Mucosa of stomach (tissue), 1 donor: ENCODE results near the gene CAAP1.

Experiments
- H3K27me3 ChIP-seq: one replicate; pipeline ENCODE4 v1.7.0; 2013; ENCODE audit warnings: mild to moderate bottlenecking, low read length; ENCODE audit not compliant: control insufficient read depth, insufficient read depth
- H3K36me3 ChIP-seq: one replicate; pipeline ENCODE4 v1.7.0; 2013; ENCODE audit warnings: low read length; ENCODE audit not compliant: control insufficient read depth, insufficient read depth
- H3K4me1 ChIP-seq: one replicate; pipeline ENCODE4 v1.7.0; 2013; ENCODE audit warnings: mild to moderate bottlenecking, low read length; ENCODE audit not compliant: control insufficient read depth, insufficient read depth
- H3K4me3 ChIP-seq: one replicate; pipeline ENCODE4 v1.7.0; 2013; ENCODE audit warnings: low read length
- H3K9ac ChIP-seq: one replicate; pipeline ENCODE4 v1.7.0; 2013; ENCODE audit warnings: mild to moderate bottlenecking, low read length, moderate library complexity
- H3K9me3 ChIP-seq: one replicate; pipeline ENCODE4 v1.7.0; 2013; ENCODE audit warnings: mild to moderate bottlenecking, low read length, moderate library complexity; ENCODE audit not compliant: control insufficient read depth
- donor health status: Pancreatic carcinoma.

The CAAP1 gene

DNA sequence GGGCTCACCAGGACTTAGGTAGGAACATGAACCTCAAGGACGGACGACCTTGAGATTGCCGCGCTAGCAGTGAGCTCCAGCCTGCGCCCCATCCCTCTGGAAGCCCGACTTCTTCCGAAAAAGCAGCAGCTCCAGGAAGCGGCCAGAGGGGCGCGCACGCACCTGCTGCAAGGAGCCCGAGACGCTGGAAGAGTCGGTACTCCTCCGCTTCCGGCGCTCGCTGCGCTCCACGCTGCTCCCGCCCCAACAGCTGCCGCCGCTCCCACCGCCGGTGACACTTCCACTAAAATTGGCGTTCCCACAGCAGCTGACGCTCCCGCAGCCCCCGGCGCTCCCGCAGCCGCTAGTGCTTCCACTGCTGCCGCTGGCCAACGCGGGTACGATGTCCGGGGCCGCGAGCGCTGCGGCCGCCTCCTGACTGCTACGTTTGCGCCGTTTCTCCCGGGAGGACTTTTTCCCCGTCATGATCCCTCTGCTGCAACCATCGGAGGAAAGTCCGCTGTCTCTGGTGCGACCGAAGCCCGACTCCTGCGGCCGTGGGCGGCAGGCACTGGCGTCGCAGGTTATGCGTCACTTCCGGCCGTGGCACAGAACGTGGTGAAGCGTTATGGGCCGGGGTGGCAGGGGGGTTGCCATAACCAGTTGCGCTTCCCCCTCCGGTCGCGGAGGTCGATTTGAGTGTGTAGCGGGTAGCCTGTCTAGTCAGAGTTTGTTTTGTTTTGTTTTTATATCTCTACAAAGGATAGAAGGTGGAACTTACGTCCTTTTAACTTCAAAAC, at the start of gene CAAP1:
TSS of gene CAAP1 (minus strand) at position 552 of the 779 bp plus-strand sequence. CDS start at position 465, 87 bp downstream.
- no peaks in the 10 kb centered on the region for H3K9me3 ChIP-seq
- H3K9ac ChIP-seq: peak within 1 kb of the TSS; percentile 98
- H3K4me3 ChIP-seq: peak within 1 kb of the TSS; percentile 100
- H3K36me3 ChIP-seq: no peaks in the 10 kb centered on the region
- no peaks in the 10 kb centered on the region for H3K27me3 ChIP-seq
- H3K4me1 ChIP-seq: no peaks in the 10 kb centered on the region

- H3K9ac ChIP-seq: no peak overlapping the region
- no peaks in the 10 kb centered on the region for H3K9me3 ChIP-seq
- no peaks in the 10 kb centered on the region for H3K4me1 ChIP-seq
Measured at GRCh38 chr9:26940779-26941178, 48.2 kb upstream of the CAAP1 start.

GRCh38 chr9:26939955-26940711, 47.5 kb upstream of the CAAP1 start:
- Histone ChIP-seq H3K27me3 (no peaks in the 10 kb centered on the region), H3K4me1 (no peaks in the 10 kb centered on the region)

More at GRCh38 chr9:26940779-26941178, 48.2 kb upstream of the CAAP1 start:
- Histone ChIP-seq H3K36me3 (no peaks in the 10 kb centered on the region), H3K4me3 (no peak overlapping the region), H3K27me3 (no peaks in the 10 kb centered on the region)

GRCh38 chr9:26937816-26938371, 45.3 kb upstream of the CAAP1 start:
- no peaks in the 10 kb centered on the region for H3K9me3 ChIP-seq
- H3K9ac ChIP-seq: no peak overlapping the region
- H3K4me1 ChIP-seq: no peaks in the 10 kb centered on the region
- H3K27me3 ChIP-seq: no peaks in the 10 kb centered on the region
- H3K36me3 ChIP-seq: no peaks in the 10 kb centered on the region
- no peak overlapping the region for H3K4me3 ChIP-seq

More at GRCh38 chr9:26939955-26940711, 47.5 kb upstream of the CAAP1 start:
- Histone ChIP-seq H3K9me3 (no peaks in the 10 kb centered on the region), H3K9ac (no peak overlapping the region), H3K4me3 (no peak overlapping the region), H3K36me3 (no peaks in the 10 kb centered on the region)

DNA sequence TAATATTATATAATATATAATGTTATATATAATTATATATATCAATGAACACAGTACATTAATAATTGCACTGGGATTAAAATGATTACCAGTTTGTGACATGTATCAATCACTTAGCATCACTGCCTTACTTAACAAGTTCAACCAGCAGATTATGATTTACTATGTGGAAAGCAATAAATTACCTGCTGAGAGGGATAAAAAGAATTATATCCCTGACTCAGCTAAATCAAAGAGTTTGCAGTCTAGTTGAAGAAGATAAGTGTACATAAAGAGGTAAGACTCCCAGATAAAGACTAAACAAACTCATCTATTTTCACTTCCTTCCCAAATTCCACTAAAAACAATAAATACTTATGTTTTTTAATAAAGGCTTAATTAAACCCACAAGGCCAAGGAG, 43.2 kb upstream of the CAAP1 start:
- Histone ChIP-seq H3K36me3 (no peaks in the 10 kb centered on the region), H3K4me3 (no peak overlapping the region), H3K4me1 (no peaks in the 10 kb centered on the region), H3K9me3 (no peaks in the 10 kb centered on the region), H3K9ac (no peak overlapping the region), H3K27me3 (no peaks in the 10 kb centered on the region)

DNA sequence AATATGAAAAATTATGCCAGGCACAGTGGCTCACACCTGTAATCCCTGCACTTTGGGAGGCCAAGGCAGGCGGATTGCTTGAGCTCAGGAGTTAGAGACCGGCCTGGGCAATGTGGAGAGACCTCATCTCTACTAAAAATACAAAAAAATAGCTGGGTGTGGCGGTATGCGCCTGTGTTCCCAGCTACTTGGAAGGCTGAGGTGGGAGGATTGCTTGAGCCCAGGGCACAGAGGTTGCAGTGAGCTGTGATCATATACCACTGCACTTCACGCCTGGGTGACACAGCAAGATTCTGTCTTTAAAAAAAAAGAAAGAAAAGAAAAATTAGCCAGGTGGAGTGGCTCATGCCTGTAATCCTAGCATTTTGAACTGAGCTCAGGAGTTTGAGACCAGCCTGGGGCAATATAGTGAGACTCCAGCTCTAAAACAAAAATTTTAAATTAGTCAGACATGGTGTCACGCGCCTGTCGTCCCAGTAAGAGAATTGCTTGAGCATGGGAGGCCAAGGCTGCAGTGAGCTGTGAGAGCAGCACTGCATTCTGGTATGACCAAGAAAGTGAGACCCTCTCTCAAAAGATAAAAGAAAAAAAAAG, 36.4 kb upstream of the CAAP1 start:
- Histone ChIP-seq H3K36me3 (no peaks in the 10 kb centered on the region), H3K4me3 (no peak overlapping the region), H3K27me3 (no peaks in the 10 kb centered on the region), H3K9ac (no peak overlapping the region), H3K4me1 (no peaks in the 10 kb centered on the region), H3K9me3 (no peaks in the 10 kb centered on the region)

DNA sequence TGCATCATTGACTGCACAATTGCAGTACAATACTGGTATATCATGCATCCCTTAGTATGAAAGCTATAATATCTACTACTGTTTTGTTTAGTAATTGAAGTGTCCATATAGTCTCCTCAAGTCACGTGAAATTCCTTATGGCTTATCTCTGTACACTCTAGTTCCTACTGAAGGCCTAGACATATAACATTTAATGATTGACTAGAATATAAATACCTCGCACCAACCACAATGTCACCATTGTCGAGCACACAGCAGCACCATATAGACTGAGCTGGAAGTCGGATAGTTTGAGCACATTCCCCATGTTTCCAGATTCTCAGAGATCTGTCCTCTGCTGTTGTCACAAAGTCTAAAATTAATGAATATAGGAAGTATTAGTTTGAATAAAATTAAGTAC, 33.0 kb upstream of the CAAP1 start:
- H3K4me3 ChIP-seq: no peak overlapping the region
- no peaks in the 10 kb centered on the region for H3K4me1 ChIP-seq
- H3K9ac ChIP-seq: no peak overlapping the region
- peaks cover 5% of the 10 kb centered on the region for H3K36me3 ChIP-seq
- H3K27me3 ChIP-seq: no peaks in the 10 kb centered on the region
- no peaks in the 10 kb centered on the region for H3K9me3 ChIP-seq

- no peaks in the 10 kb centered on the region for H3K27me3 ChIP-seq
- no peaks in the 10 kb centered on the region for H3K9me3 ChIP-seq
- H3K4me3 ChIP-seq: no peak overlapping the region
- H3K4me1 ChIP-seq: no peaks in the 10 kb centered on the region
- H3K36me3 ChIP-seq: peaks cover 5% of the 10 kb centered on the region
- H3K9ac ChIP-seq: no peak overlapping the region
Measured at GRCh38 chr9:26919698-26920097, 27.1 kb upstream of the CAAP1 start.

- Histone ChIP-seq H3K4me3 (no peak overlapping the region), H3K27me3 (no peaks in the 10 kb centered on the region), H3K36me3 (no peaks in the 10 kb centered on the region), H3K4me1 (no peaks in the 10 kb centered on the region), H3K9me3 (no peaks in the 10 kb centered on the region), H3K9ac (no peak overlapping the region)
Measured at GRCh38 chr9:26913138-26913668, 20.6 kb upstream of the CAAP1 start.

DNA sequence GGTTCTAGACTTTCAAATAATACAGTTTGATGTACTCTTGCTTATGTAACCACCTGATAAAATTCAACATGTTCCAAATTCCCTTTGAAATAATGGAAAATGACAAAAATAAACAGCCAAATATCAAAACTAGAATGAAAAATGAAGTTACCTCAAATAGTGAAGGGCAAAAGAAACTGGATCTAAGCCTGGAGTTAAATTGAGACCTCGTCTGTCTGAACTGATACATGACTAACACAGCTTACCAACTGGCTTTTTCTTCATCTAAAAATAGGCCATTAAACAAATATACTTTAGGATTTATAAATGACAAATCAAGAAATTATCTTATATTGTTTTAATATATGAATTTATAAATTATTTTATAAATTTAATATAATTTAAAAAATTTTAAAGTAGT, 12.1 kb upstream of the CAAP1 start:
- Histone ChIP-seq H3K27me3 (no peaks in the 10 kb centered on the region), H3K9me3 (no peaks in the 10 kb centered on the region), H3K9ac (no peak overlapping the region), H3K36me3 (no peaks in the 10 kb centered on the region), H3K4me1 (no peaks in the 10 kb centered on the region), H3K4me3 (no peak overlapping the region)

DNA sequence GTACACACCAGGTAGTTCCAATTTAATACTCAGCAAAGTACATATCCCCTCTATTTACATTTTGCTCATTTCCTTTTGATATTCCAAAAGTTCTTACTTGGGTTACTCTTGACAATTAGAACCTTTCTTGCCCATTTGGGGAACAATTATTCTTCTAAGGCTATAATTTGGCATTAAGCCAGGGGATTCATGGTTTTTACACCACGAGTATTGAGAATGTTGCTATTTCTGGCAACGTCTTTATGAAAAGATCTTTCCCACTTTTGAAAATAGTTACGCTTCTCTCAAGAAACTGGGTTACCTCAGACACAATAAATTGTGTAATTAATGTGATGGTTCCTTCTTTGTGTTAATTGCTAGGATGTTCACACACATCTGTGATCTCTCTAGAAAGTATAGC, 11.5 kb upstream of the CAAP1 start:
- no peaks in the 10 kb centered on the region for H3K9me3 ChIP-seq
- no peak overlapping the region for H3K9ac ChIP-seq
- no peak overlapping the region for H3K4me3 ChIP-seq
- H3K4me1 ChIP-seq: no peaks in the 10 kb centered on the region
- no peaks in the 10 kb centered on the region for H3K36me3 ChIP-seq
- no peaks in the 10 kb centered on the region for H3K27me3 ChIP-seq
